K562 (cell line): ENCODE results near the gene CXCL12. TPM values are rescaled to one million over a fixed set of nuclear protein-coding genes. Genes with fewer than 3 reads are reported as not detected.

Source experiments
- ATAC-seq: fragments of 200-7000 bp; cut with Tn5 transposase; 3 replicates; pipeline ENCODE4 v1.9.1; 2020; ENCODE audit warnings: moderate library complexity
- BruUV-seq: library from RNA; stranded (reverse); fragments of 400-500 nt; replicated peaks from 2 replicates; lab custom pipeline; 2021; lab: Mats Ljungman, UMichigan
- CTCF ChIA-PET: fragments of 300-600 bp; formaldehyde crosslinking; extraction: SDS; loops from one replicate; lab custom pipeline; 2021; ENCODE audit warnings: low intra/inter-chr PET ratio; lab: Yijun Ruan, JAX
- POLR2A ChIA-PET: fragments of 300-600, 350-650 bp; sonication (Branson Sonifier 250); formaldehyde crosslinking; extraction: SDS; loops from one replicate; lab custom pipeline; 2021; ENCODE audit warnings: antibody characterized with exemption, inconsistent platforms; lab: Yijun Ruan, JAX
- DNase-seq, 4 experiments: peaks; one replicate each; pipeline versions ENCODE4 v3.0.0 to v3.0.0-alpha.2; 2011 to 2018; ENCODE audit warnings: low spot score in 3 of 4, mixed read lengths in 3 of 4; ENCODE audit errors: extremely low read depth in 1 of 4
- FAIRE-seq: peaks from 2 replicates; lab custom pipeline; 2011; peaks lifted over from hg19 to GRCh38; lab: Jason Lieb, UNC
- H2AFZ ChIP-seq: 2 replicates; pipeline ENCODE4 v1.6.0; 2011; ENCODE audit warnings: low read depth, low read length, control low read depth, inconsistent platforms
- H3K27ac ChIP-seq: fragments of 200-600 bp; 3 replicates; pipeline ENCODE4 v1.8.0; 2011; ENCODE audit warnings: low read depth, mild to moderate bottlenecking, control low read depth, inconsistent platforms, low read length, moderate library complexity, mixed read lengths; ENCODE audit errors: extremely low read depth
- H3K27me3 ChIP-seq, 2 experiments: fragments of 300-600 bp in 1 of 2; 2 replicates in 1 of 2; 3 replicates in 1 of 2; pipeline versions ENCODE4 v1.6.0 to v1.8.0; 2011; ENCODE audit warnings: inconsistent platforms in 2 of 2, low read length in 2 of 2, mild to moderate bottlenecking in 1 of 2, mixed read lengths in 1 of 2, moderate library complexity in 1 of 2; ENCODE audit not compliant: control insufficient read depth in 2 of 2, insufficient read depth in 2 of 2
- H3K36me3 ChIP-seq: fragments of 300-600 bp; 3 replicates; pipeline ENCODE4 v1.8.0; 2011; ENCODE audit warnings: mild to moderate bottlenecking, low read length, inconsistent platforms; ENCODE audit not compliant: control insufficient read depth, insufficient read depth
- H3K4me1 ChIP-seq, 2 experiments: fragments of 200-600 bp in 1 of 2; replicated peaks in 1 of 2; 2 replicates in 1 of 2; 3 replicates in 1 of 2; pipeline versions ENCODE4 v1.5.1 to v1.8.0; 2011; ENCODE audit warnings: inconsistent platforms in 2 of 2, low read length in 2 of 2, mild to moderate bottlenecking in 1 of 2, mixed read lengths in 1 of 2, moderate library complexity in 1 of 2; ENCODE audit not compliant: control insufficient read depth in 2 of 2, insufficient read depth in 2 of 2
- H3K4me2 ChIP-seq: 2 replicates; pipeline ENCODE4 v1.6.1; 2011; ENCODE audit warnings: low read length, control low read depth, inconsistent platforms, mixed read lengths; ENCODE audit not compliant: insufficient read depth
- H3K4me3 ChIP-seq: fragments of 200-600 bp; sonication (generic), shearing (Covaris generic); 2 replicates; pipeline ENCODE4 v1.5.1; 2016; ENCODE audit warnings: control low read depth, inconsistent platforms
- H3K79me2 ChIP-seq: fragments of 200-600 bp; 3 replicates; pipeline ENCODE4 v1.8.0; 2011; ENCODE audit warnings: low read length, inconsistent platforms; ENCODE audit not compliant: control insufficient read depth, insufficient read depth
- H3K9ac ChIP-seq, 2 experiments: 2 replicates each; pipeline versions ENCODE4 v1.6.0 to v1.6.1; 2011; ENCODE audit warnings: low read depth in 2 of 2, low read length in 2 of 2, control low read depth in 1 of 2, inconsistent platforms in 1 of 2, mild to moderate bottlenecking in 1 of 2, mixed read lengths in 1 of 2; ENCODE audit not compliant: insufficient read depth in 1 of 2
- H3K9me1 ChIP-seq: one replicate; pipeline ENCODE4 v1.6.0; 2011; ENCODE audit warnings: inconsistent platforms, mild to moderate bottlenecking, low read length, moderate library complexity; ENCODE audit not compliant: control insufficient read depth, insufficient read depth
- H3K9me3 ChIP-seq: replicated peaks from 2 replicates; pipeline ENCODE4 v1.5.1; 2011; ENCODE audit warnings: low read depth, low read length, inconsistent platforms; ENCODE audit not compliant: control insufficient read depth, insufficient read depth
- H4K20me1 ChIP-seq: replicated peaks from 2 replicates; pipeline ENCODE4 v1.6.1; 2011; ENCODE audit warnings: low read length, inconsistent platforms, mixed read lengths; ENCODE audit not compliant: control insufficient read depth, insufficient read depth
- CEBPB ChIP-seq: fragments of 450-650 bp; IDR thresholded peaks from 2 replicates; pipeline ENCODE4 v1.6.1; 2016; ENCODE audit warnings: missing genetic modification characterization, missing compliant biosample characterization
- NCOA6 ChIP-seq: fragments of 450-650 bp; IDR thresholded peaks from 2 replicates; pipeline ENCODE4 v1.6.1; 2017; ENCODE audit warnings: mild to moderate bottlenecking
- ZNF175 ChIP-seq: fragments of 200-800 bp; sonication (Bioruptor generic); IDR thresholded peaks from 2 replicates; pipeline ENCODE4 v1.6.1; 2016; ENCODE audit warnings: low read depth, mild to moderate bottlenecking, missing genetic modification characterization, missing compliant biosample characterization
- WGBS: fragments of 100-300 bp; shearing (Covaris generic); methylation state at CpG from one replicate; pipeline ENCODE4 v1.1.6; 2016; ENCODE audit warnings: low coverage, mixed read lengths; ENCODE audit not compliant: insufficient coverage; ENCODE audit errors: missing lambda C conversion rate; 5-methylcytosine and 5-hydroxymethylcytosine counted together
- in situ Hi-C: fragments of 300-500 bp; cut with MboI; formaldehyde crosslinking; loops from 4 replicates; pipeline ENCODE4 v1.15.0; 2018; ENCODE audit warnings: inconsistent platforms, mixed read lengths
- intact Hi-C: fragments of 100-400 bp; cut with micrococcal nuclease; formaldehyde crosslinking; loops from 2 replicates; pipeline ENCODE4 v1.14.2; 2022
- polyA plus RNA-seq, 8 experiments: library from polyadenylated mRNA; depleted of rRNA in 4 of 8; stranded (reverse) in 5 of 8; unstranded in 3 of 8; fragments of >200 nt; fragmentation: Nextera tagmentation in 2 of 8; fragmentation: Illumina TruSeq in 1 of 8; extraction: Ambion mirVana in 2 of 8; extraction: Trizol in 1 of 8; gene quantifications; 2 replicates each; pipeline versions ENCODE4 v1.2.1 to v1.2.3, GENCODE V29; 2011 to 2014; ENCODE audit warnings: inconsistent platforms in 1 of 8, missing spikeins in 1 of 8
- total RNA-seq, 7 experiments: library from RNA; depleted of rRNA in 6 of 7; stranded (reverse); fragments of >200 nt in 6 of 7; fragmentation: Illumina TruSeq in 2 of 7; extraction: Trizol in 2 of 7; gene quantifications; 2 replicates each; pipeline versions ENCODE4 v1.2.1 to v1.2.3, GENCODE V29; 2011 to 2021; ENCODE audit warnings: low replicate concordance in 1 of 7
- TF ChIP-seq, protein P1 (sequence below): sonication (generic); formaldehyde crosslinking; IDR thresholded peaks from 2 replicates; pipeline ENCODE4 v1.8.1; 2023; ENCODE audit warnings: mild to moderate bottlenecking, missing genetic modification reagents
- TF ChIP-seq, protein P2 (sequence below): sonication (generic); formaldehyde crosslinking; IDR thresholded peaks from 2 replicates; pipeline ENCODE4 v1.8.0; 2022; ENCODE audit warnings: mild to moderate bottlenecking, missing genetic modification reagents
- TF ChIP-seq, protein P3 (sequence below): fragments of 450-650 bp; IDR thresholded peaks from 2 replicates; pipeline ENCODE4 v1.6.1; 2017; ENCODE audit warnings: antibody characterized with exemption

Gene CXCL12
- total and polyA plus RNA-seq, 9 of the 15 experiments (the other 6 are each of a cell fraction or from before 2014, with no cell fraction given) = 0.18 TPM; not detected in 8

DNA sequence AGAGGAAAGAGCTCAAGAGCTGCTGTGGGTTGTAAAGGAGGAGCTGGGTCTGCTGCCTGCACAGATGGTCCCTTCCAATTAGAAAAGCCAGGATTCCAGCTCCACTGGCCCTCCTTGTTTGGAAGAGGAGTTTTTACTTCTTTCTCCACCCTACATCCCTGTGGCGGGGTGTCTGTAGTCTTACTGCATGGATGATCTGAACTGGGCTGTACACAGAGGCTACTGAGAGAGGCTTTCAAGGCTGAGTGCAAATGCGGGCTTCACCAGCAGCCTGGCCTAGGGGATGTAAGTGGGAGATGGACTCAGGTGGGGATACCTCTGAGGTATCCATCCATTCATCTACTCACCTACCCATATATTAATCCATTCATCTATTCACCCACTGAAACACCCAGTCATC is 7.1 kb upstream of the CXCL12 start:
- H3K27me3 ChIP-seq = peaks cover 0 to 32% of the 10 kb centered on the region in 2 experiments; a peak in 1 of 5 replicates
- no TSS peak for BruUV-seq
- H3K9me1 ChIP-seq = no peaks in the 10 kb centered on the region
- TF ChIP-seq, protein P1, sequence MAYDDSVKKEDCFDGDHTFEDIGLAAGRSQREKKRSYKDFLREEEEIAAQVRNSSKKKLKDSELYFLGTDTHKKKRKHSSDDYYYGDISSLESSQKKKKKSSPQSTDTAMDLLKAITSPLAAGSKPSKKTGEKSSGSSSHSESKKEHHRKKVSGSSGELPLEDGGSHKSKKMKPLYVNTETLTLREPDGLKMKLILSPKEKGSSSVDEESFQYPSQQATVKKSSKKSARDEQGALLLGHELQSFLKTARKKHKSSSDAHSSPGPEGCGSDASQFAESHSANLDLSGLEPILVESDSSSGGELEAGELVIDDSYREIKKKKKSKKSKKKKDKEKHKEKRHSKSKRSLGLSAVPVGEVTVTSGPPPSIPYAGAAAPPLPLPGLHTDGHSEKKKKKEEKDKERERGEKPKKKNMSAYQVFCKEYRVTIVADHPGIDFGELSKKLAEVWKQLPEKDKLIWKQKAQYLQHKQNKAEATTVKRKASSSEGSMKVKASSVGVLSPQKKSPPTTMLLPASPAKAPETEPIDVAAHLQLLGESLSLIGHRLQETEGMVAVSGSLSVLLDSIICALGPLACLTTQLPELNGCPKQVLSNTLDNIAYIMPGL = no peak
- TF ChIP-seq NCOA6 = no peak
- DNase-seq (no peak), FAIRE-seq (no peak), ATAC-seq (no peak)
- no peak overlapping the region for H3K4me3 ChIP-seq
- no peaks in the 10 kb centered on the region for H3K36me3 ChIP-seq
- H3K4me1 ChIP-seq = peaks cover 0 to under 1% of the 10 kb centered on the region in 2 experiments; a peak in 1 of 5 replicates
- ChIA-PET POLR2A (interaction anchor here (1.4 kb wide), 1 partner anchor 8 kb away, joined by 4 read pairs; no protein-coding TSS in a partner anchor), CTCF (no interaction called here)
- no peaks in the 10 kb centered on the region for H3K79me2 ChIP-seq
- H3K27ac ChIP-seq = no peak overlapping the region
- no peak overlapping the region for H2AFZ ChIP-seq
- no peaks in the 10 kb centered on the region for H4K20me1 ChIP-seq
- in situ Hi-C loops (no loop called here), intact Hi-C loops (no loop called here)
- 0% methylated on average over 2 of the region's 2 CpGs for WGBS
- H3K9ac ChIP-seq = no peak overlapping the region
- no peaks in the 10 kb centered on the region for H3K9me3 ChIP-seq
- H3K4me2 ChIP-seq = no peak overlapping the region

DNA sequence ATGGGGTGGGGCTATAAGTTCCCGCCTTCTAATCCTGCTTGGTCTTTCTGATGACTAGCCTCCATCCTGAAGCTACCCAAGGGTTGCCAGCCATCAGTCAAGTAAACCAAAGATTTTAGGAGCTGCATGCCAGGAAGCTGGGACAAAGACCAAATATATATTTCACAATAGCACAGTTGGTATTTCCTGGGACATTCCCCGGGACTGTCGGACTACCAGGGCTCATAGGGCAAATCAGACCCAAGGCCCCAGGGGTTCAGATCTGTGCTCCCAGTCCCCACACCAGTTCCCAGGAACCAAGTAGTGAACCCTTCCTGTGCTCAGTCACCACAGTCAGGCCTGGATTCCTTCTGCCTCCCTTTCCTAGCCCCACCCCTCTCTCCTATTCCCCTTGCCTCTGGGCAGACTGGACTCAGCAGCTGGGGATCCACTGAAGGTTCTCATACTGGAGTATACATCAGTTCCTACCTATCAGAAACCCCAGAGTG is 5.7 kb upstream of the CXCL12 start:
- TF ChIP-seq ZNF175 (CRISPR knock-in tag) = no peak
- TF ChIP-seq CEBPB = 0 out of 2 replicates have a peak, but pooled peaks have one; percentile 24
- TF ChIP-seq, protein P2, sequence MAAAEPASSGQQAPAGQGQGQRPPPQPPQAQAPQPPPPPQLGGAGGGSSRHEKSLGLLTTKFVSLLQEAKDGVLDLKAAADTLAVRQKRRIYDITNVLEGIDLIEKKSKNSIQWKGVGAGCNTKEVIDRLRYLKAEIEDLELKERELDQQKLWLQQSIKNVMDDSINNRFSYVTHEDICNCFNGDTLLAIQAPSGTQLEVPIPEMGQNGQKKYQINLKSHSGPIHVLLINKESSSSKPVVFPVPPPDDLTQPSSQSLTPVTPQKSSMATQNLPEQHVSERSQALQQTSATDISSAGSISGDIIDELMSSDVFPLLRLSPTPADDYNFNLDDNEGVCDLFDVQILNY = no peak
- TF ChIP-seq, protein P3, sequence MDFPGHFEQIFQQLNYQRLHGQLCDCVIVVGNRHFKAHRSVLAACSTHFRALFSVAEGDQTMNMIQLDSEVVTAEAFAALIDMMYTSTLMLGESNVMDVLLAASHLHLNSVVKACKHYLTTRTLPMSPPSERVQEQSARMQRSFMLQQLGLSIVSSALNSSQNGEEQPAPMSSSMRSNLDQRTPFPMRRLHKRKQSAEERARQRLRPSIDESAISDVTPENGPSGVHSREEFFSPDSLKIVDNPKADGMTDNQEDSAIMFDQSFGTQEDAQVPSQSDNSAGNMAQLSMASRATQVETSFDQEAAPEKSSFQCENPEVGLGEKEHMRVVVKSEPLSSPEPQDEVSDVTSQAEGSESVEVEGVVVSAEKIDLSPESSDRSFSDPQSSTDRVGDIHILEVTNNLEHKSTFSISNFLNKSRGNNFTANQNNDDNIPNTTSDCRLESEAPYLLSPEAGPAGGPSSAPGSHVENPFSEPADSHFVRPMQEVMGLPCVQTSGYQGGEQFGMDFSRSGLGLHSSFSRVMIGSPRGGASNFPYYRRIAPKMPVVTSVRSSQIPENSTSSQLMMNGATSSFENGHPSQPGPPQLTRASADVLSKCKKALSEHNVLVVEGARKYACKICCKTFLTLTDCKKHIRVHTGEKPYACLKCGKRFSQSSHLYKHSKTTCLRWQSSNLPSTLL = no peak
- TF ChIP-seq, all 486 proteins: peak for 1
- H2AFZ ChIP-seq = no peak overlapping the region
- no peak overlapping the region for H3K4me3 ChIP-seq
- H3K27ac ChIP-seq = no peak overlapping the region
- DNase-seq (no peak), FAIRE-seq (no peak), ATAC-seq (no peak)
- H3K79me2 ChIP-seq = no peaks in the 10 kb centered on the region
- no peaks in the 10 kb centered on the region; the same call in 1 of the 2 replicates for H4K20me1 ChIP-seq
- ChIA-PET CTCF (no interaction called here), POLR2A (no interaction called here)
- BruUV-seq = no TSS peak
- intact Hi-C loops = no loop called here
- 0% methylated on average over 3 of the region's 3 CpGs for WGBS
- H3K36me3 ChIP-seq = no peaks in the 10 kb centered on the region
- in situ Hi-C loops = no loop called here
- no peak overlapping the region for H3K9ac ChIP-seq
- H3K27me3 ChIP-seq = peaks cover 6 to 25% of the 10 kb centered on the region in 2 experiments; a peak in 3 of 5 replicates
- no peaks in the 10 kb centered on the region for H3K9me3 ChIP-seq
- H3K9me1 ChIP-seq = no peaks in the 10 kb centered on the region
- no peak overlapping the region for H3K4me2 ChIP-seq
- H3K4me1 ChIP-seq = peaks cover 0 to 9% of the 10 kb centered on the region in 2 experiments; a peak in 2 of 5 replicates
